KMS-11 (cell line): ENCODE measurements around the gene PIK3C2B.
"Not testable (repeated sequence)": the region's sequence is repeated elsewhere in the genome, so short reads cannot be mapped to it uniquely, and the experiment has no call there.

ENCODE experiments used
- H2AFZ ChIP-seq: fragments of 200-600 bp; sonication (generic); 2 replicates; pipeline ENCODE4 v1.6.1; 2016; ENCODE audit warnings: antibody characterized with exemption, mixed run types, low read depth
- H3K27ac ChIP-seq: fragments of 200-600 bp; sonication (generic); 2 replicates; pipeline ENCODE4 v1.6.1; 2016; ENCODE audit warnings: mild to moderate bottlenecking, mixed run types
- H3K27me3 ChIP-seq: fragments of 200-600 bp; sonication (generic); 2 replicates; pipeline ENCODE4 v1.6.1; 2017; ENCODE audit warnings: mild to moderate bottlenecking, low read depth, mixed run types, moderate library complexity; ENCODE audit not compliant: insufficient read depth
- H3K36me3 ChIP-seq: fragments of 200-600 bp; sonication (generic); 2 replicates; pipeline ENCODE4 v1.6.1; 2017; ENCODE audit warnings: mild to moderate bottlenecking, mixed run types; ENCODE audit not compliant: insufficient read depth
- H3K4me1 ChIP-seq: fragments of 200-600 bp; sonication (generic); 2 replicates; pipeline ENCODE4 v1.6.1; 2016; ENCODE audit warnings: mild to moderate bottlenecking, low read depth, mixed run types; ENCODE audit not compliant: poor library complexity, severe bottlenecking
- H3K4me2 ChIP-seq: fragments of 200-600 bp; sonication (generic); 2 replicates; pipeline ENCODE4 v1.7.0; 2016; ENCODE audit warnings: mild to moderate bottlenecking, mixed run types
- H3K4me3 ChIP-seq: fragments of 200-600 bp; sonication (generic); IDR thresholded peaks from 2 replicates; pipeline ENCODE4 v1.6.1; 2017; ENCODE audit warnings: low read depth, low read length, mixed read lengths; ENCODE audit not compliant: insufficient read depth
- H3K79me2 ChIP-seq: fragments of 200-600 bp; sonication (generic); 2 replicates; pipeline ENCODE4 v1.6.1; 2016; ENCODE audit warnings: low read depth, mixed run types; ENCODE audit not compliant: insufficient read depth
- H3K9ac ChIP-seq: fragments of 200-600 bp; sonication (generic); 2 replicates; pipeline ENCODE4 v1.6.1; 2016; ENCODE audit warnings: mild to moderate bottlenecking, mixed run types
- H4K20me1 ChIP-seq: fragments of 200-600 bp; sonication (generic); 2 replicates; pipeline ENCODE4 v1.6.1; 2016; ENCODE audit warnings: mild to moderate bottlenecking, mixed run types; ENCODE audit not compliant: insufficient read depth
- CTCF ChIP-seq: fragments of 200-600 bp; sonication (generic); conservative IDR thresholded peaks from 2 replicates; pipeline ENCODE4 v1.6.1; 2017; ENCODE audit warnings: low read depth, mild to moderate bottlenecking, antibody characterized with exemption, low read length, moderate library complexity, mixed read lengths

PIK3C2B gene

GRCh38 chr1:204493984-204494280 lies 673 bp downstream of the PIK3C2B start:
- TF ChIP-seq CTCF: no peak
- H3K4me2 ChIP-seq: peak overlapping the region; percentile 96
- H3K79me2 ChIP-seq: peaks cover 4% of the 10 kb centered on the region; the same call in 1 of the 2 replicates
- peak overlapping the region; percentile 80 for H3K27ac ChIP-seq
- H2AFZ ChIP-seq: peak overlapping the region; percentile 94
- H3K4me1 ChIP-seq: peaks cover 18% of the 10 kb centered on the region
- no peaks in the 10 kb centered on the region for H3K36me3 ChIP-seq
- no peaks in the 10 kb centered on the region for H3K27me3 ChIP-seq
- H4K20me1 ChIP-seq: no peaks in the 10 kb centered on the region
- peak overlapping the region; percentile 94 for H3K4me3 ChIP-seq
- peak overlapping the region; percentile 78 for H3K9ac ChIP-seq

- Histone ChIP-seq H3K4me1 (peaks cover 18% of the 10 kb centered on the region), H3K4me2 (peak overlapping the region; percentile 96), H3K4me3 (peak overlapping the region; percentile 94), H4K20me1 (no peaks in the 10 kb centered on the region), H3K27ac (peak overlapping the region; percentile 80), H3K27me3 (no peaks in the 10 kb centered on the region), H3K36me3 (no peaks in the 10 kb centered on the region), H3K79me2 (peaks cover 4% of the 10 kb centered on the region; the same call in 1 of the 2 replicates), H3K9ac (peak overlapping the region; percentile 78), H2AFZ (peak overlapping the region; percentile 94)
- TF ChIP-seq CTCF: no peak
These were observed 1.2 kb downstream of the PIK3C2B start for GRCh38 chr1:204493145-204493983.

- Histone ChIP-seq H3K79me2 (peaks cover 4% of the 10 kb centered on the region; the same call in 1 of the 2 replicates), H4K20me1 (no peaks in the 10 kb centered on the region), H3K4me3 (no peak overlapping the region), H3K27ac (no peak overlapping the region), H3K4me2 (no peak overlapping the region), H2AFZ (no peak overlapping the region), H3K36me3 (no peaks in the 10 kb centered on the region), H3K9ac (no peak overlapping the region), H3K27me3 (no peaks in the 10 kb centered on the region), H3K4me1 (peaks cover 18% of the 10 kb centered on the region)
- no peak for TF ChIP-seq CTCF
These were observed 3.0 kb downstream of the PIK3C2B start for GRCh38 chr1:204491655-204492054.

GRCh38 chr1:204487256-204487615 lies 7.4 kb downstream of the PIK3C2B start:
- Histone ChIP-seq H3K36me3 (no peaks in the 10 kb centered on the region), H3K79me2 (no peaks in the 10 kb centered on the region), H3K4me1 (no peaks in the 10 kb centered on the region), H3K9ac (no peak overlapping the region), H3K4me2 (no peak overlapping the region), H3K27ac (no peak overlapping the region), H3K4me3 (no peak overlapping the region), H2AFZ (no peak overlapping the region), H3K27me3 (no peaks in the 10 kb centered on the region), H4K20me1 (no peaks in the 10 kb centered on the region)
- no peak for TF ChIP-seq CTCF

GRCh38 chr1:204486513-204487255 lies 7.9 kb downstream of the PIK3C2B start:
- H3K27me3 ChIP-seq, H3K27ac ChIP-seq, H2AFZ ChIP-seq, H3K4me3 ChIP-seq, H3K4me1 ChIP-seq, H3K36me3 ChIP-seq, H3K79me2 ChIP-seq, H4K20me1 ChIP-seq, H3K9ac ChIP-seq, H3K4me2 ChIP-seq: not testable (repeated sequence)
